ENCODE measurements around the gene MAD1L1.

MAD1L1 gene

GRCh38 chr7:1775389-1775788 lies 457.4 kb downstream of the MAD1L1 start:
- H3K9ac ChIP-seq (ENCODE audit: low read length) = no peak overlapping the region
- no peaks in the 10 kb centered on the region for H3K27me3 ChIP-seq (ENCODE audit: control insufficient read depth in 1 of 2, insufficient read depth in 2 of 2, low read length in 2 of 2)
- H3K9me3 ChIP-seq (ENCODE audit: low read length) = no peaks in the 10 kb centered on the region
- no peaks in the 10 kb centered on the region for H3K36me3 ChIP-seq (ENCODE audit: insufficient read depth, low read length)
- H3K27ac ChIP-seq (ENCODE audit: low read depth, low read length) = no peak overlapping the region
- H3K4me3 ChIP-seq (ENCODE audit: low read depth in 1 of 2, low read length in 2 of 2) = no peak overlapping the region
- no peaks in the 10 kb centered on the region for H3K4me1 ChIP-seq (ENCODE audit: insufficient read depth, low read length)

GRCh38 chr7:1770331-1770730 lies 462.4 kb downstream of the MAD1L1 start:
- Histone ChIP-seq H3K27ac (ENCODE audit: low read depth, low read length) (no peak overlapping the region), H3K27me3 (ENCODE audit: control insufficient read depth in 1 of 2, insufficient read depth in 2 of 2, low read length in 2 of 2) (no peaks in the 10 kb centered on the region), H3K36me3 (ENCODE audit: insufficient read depth, low read length) (no peaks in the 10 kb centered on the region), H3K4me3 (ENCODE audit: low read depth in 1 of 2, low read length in 2 of 2) (no peak overlapping the region), H3K9ac (ENCODE audit: low read length) (no peak overlapping the region), H3K4me1 (ENCODE audit: insufficient read depth, low read length) (no peaks in the 10 kb centered on the region), H3K9me3 (ENCODE audit: low read length) (no peaks in the 10 kb centered on the region)

GRCh38 chr7:1769286-1770200 lies 463.2 kb downstream of the MAD1L1 start:
- Histone ChIP-seq H3K4me3 (ENCODE audit: low read depth in 1 of 2, low read length in 2 of 2) (no peak overlapping the region), H3K27me3 (ENCODE audit: control insufficient read depth in 1 of 2, insufficient read depth in 2 of 2, low read length in 2 of 2) (no peaks in the 10 kb centered on the region), H3K27ac (ENCODE audit: low read depth, low read length) (no peak overlapping the region), H3K4me1 (ENCODE audit: insufficient read depth, low read length) (no peaks in the 10 kb centered on the region), H3K36me3 (ENCODE audit: insufficient read depth, low read length) (no peaks in the 10 kb centered on the region), H3K9me3 (ENCODE audit: low read length) (no peaks in the 10 kb centered on the region), H3K9ac (ENCODE audit: low read length) (no peak overlapping the region)

GRCh38 chr7:1768832-1769231 lies 463.9 kb downstream of the MAD1L1 start:
- H3K36me3 ChIP-seq (ENCODE audit: insufficient read depth, low read length) = no peaks in the 10 kb centered on the region
- H3K27ac ChIP-seq (ENCODE audit: low read depth, low read length) = no peak overlapping the region
- no peak overlapping the region for H3K9ac ChIP-seq (ENCODE audit: low read length)
- no peaks in the 10 kb centered on the region for H3K9me3 ChIP-seq (ENCODE audit: low read length)
- no peaks in the 10 kb centered on the region for H3K4me1 ChIP-seq (ENCODE audit: insufficient read depth, low read length)
- H3K27me3 ChIP-seq (ENCODE audit: control insufficient read depth in 1 of 2, insufficient read depth in 2 of 2, low read length in 2 of 2) = no peaks in the 10 kb centered on the region
- no peak overlapping the region for H3K4me3 ChIP-seq (ENCODE audit: low read depth in 1 of 2, low read length in 2 of 2)

GRCh38 chr7:1767524-1767923 lies 465.2 kb downstream of the MAD1L1 start:
- no peak overlapping the region for H3K9ac ChIP-seq (ENCODE audit: low read length)
- no peak overlapping the region for H3K4me3 ChIP-seq (ENCODE audit: low read depth in 1 of 2, low read length in 2 of 2)
- H3K36me3 ChIP-seq (ENCODE audit: insufficient read depth, low read length) = no peaks in the 10 kb centered on the region
- no peak overlapping the region for H3K27ac ChIP-seq (ENCODE audit: low read depth, low read length)
- H3K9me3 ChIP-seq (ENCODE audit: low read length) = no peaks in the 10 kb centered on the region
- no peaks in the 10 kb centered on the region for H3K27me3 ChIP-seq (ENCODE audit: control insufficient read depth in 1 of 2, insufficient read depth in 2 of 2, low read length in 2 of 2)
- H3K4me1 ChIP-seq (ENCODE audit: insufficient read depth, low read length) = no peaks in the 10 kb centered on the region
